Raji (cell line): ENCODE results near the gene TTC12.

Source experiments
- POLR2A ChIP-seq: IDR thresholded peaks from 2 replicates; pipeline ENCODE4 v1.6.1; 2011; ENCODE audit warnings: low read depth, low read length, control low read depth; ENCODE audit not compliant: insufficient read depth

Gene TTC12

DNA sequence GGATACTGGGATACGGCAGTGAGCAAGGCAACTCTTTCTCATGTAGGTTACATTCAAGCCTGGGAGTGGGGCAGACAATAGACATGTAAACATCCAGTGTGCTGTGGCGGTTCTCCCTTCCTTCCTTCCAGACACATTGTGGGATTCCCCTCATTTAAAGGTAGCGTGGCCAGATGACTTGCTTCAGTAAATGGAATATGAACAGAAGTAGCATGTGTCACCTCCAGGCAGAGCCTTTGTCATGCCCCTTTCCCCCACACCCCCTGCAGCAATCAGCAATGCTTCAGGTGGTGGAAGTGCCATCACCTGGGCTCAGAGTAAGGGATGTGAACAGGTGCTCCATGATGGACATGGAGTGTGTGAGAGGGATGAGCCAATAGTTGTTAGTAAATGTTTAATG lies 34.8 kb upstream of the TTC12 start:
- no peak for TF ChIP-seq POLR2A

DNA sequence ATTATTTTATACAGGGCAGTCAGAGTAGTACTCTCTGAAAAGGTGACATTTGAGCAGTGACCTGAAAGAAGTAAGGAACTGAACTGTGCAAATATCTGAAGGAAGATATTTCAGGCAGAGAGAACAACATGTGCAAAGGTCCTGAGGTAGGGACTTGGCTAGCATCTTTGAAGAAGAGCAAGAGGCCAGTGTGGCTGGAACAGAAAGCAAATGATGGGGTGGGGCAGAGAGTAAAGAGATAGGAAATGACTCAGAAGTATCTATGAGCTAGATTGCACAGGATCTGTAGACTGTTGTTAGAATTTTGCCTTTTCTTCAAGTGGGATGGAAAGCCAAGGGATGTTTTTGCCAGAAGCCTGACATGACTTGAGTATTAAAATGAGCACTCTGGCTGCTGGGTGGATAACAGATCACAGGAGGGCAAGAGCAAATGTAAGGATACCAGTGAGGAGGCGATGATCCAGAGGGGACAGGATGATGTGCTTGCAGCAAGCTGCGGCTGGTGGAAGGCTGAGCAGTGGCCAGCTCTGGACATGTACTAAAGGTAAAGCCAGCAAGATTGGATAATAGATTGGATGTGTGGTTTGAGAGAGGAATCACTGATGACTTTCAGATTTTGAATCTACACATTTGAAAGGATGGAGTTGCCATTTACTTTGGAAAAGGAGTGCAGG lies 33.2 kb upstream of the TTC12 start:
- TF ChIP-seq POLR2A = no peak

DNA sequence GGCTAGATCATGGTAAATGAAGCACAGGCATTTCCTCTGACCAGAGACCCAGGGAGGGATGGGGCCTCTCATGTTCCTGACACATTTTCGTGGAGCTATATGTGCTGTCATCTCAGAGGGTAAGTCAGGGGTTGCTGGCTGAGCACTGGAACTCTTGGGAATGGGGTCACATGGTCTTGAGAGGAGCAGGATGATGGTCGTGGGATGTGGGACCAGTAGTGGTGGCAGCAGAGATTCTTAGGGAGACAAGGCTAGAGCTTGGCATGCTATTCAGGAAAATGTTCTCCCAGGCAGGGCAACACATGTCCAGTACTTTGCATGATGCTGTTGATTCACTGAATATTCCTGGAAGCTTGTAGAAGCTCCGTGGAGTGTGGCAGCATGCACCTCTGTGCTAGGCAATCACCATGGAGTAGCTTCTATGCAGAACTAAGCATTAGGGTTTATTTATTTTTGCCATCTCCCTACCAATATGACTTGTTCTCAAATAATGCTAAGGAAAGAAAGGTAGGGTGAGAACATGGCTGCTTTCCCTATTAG lies 31.4 kb upstream of the TTC12 start:
- TF ChIP-seq POLR2A = no peak

DNA sequence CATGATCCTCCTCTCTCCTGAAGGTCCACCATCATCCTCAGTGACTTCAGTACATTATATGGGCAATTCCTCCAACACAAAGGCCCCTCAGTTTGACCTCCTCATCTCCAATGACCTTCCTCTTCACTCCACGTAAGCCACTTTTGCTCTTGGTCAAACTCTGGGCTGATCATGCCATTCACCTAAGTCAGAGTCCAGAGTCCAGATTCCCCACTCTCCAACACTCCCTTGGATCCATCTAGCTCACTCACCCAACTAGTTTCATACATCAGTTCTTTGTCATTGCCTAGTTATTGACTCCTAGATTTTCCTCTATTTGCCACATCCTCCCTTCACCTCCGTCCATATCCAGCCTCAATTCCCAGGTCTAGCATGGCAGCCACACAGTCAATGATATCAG lies 30.5 kb upstream of the TTC12 start:
- no peak for TF ChIP-seq POLR2A

DNA sequence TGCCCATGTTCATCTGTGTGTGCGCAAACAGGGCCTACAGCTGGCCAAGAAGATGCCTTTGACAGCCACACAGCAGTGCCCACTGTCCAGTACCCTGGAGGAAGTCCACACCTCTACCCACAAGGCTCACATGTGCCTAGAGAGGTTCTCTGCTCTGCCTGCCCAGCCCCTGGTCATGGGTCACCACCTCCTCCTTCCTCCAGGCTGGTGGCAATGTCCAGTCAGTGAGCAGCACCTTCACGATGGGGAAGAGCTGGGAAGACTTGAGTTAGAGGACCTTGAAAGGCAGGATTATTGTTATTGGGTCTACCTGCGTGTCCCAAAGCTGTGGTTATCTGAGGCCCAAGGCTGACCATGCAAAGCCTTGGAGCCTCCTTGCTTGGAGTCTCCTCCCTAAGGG lies 28.4 kb upstream of the TTC12 start:
- TF ChIP-seq POLR2A = no peak

DNA sequence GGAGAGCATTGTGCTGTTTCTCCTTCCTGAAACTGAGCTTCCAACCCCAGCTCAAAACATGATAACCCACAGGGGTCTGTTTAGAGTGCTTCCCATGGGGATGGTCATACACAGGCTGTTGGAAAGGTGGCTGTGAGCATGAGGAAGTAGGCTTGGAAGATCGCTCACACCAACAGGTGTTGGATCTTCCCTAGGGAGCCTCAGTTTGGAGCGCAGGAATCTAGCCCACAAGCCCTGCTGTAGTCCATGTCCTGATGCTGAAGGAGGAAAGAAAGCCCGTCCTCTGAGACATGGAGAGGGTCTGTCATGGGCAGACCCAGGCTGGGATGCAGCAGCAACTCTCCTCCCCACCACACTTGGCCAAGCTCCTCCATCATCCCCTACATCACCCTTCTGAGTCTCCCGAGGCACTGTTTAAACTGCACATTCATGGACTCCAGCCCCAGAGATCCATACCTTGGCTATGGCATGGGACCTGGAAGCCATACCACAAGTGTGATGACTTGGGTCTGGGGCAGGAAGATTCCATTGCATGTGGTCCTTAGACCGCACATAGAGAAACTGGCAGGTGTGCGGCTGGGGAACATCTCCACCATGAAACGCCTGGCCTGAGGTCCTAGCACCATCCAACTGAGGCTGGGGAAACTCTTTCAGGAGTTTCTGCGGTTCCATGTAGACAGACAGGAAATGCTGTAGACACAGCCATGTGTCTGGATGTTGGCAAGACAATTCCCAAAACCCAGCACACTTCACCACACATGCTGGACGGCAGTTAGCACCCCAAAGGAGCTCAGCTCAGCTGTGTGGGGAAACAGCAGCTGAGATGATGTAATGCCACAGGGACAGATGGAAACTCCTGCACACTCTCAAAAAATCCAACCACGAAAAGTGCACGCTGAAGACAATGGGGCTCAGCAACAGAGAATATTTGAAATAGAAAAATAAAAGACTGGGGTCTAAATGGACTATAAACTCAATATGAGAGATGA lies 27.6 kb upstream of the TTC12 start:
- no peak for TF ChIP-seq POLR2A

DNA sequence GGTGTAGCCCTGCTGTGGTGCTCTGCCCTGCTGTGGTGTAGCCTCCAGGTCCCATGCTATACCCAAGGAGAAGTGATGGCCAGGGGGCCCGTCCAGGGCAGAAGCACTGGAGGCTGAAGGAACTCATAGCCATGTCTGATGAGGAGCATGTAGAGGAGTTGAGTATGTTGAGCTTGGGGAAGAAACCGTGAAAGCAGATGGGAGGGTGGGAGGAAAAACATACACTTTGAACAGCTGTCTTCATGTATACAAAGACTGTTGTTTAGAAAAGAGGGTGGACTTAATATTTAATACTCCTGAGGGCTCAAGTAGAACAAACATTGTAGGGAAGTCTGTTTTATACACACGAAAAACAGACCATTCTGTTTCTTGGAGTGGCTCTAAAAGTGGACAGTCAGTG lies 26.6 kb upstream of the TTC12 start:
- no peak for TF ChIP-seq POLR2A

DNA sequence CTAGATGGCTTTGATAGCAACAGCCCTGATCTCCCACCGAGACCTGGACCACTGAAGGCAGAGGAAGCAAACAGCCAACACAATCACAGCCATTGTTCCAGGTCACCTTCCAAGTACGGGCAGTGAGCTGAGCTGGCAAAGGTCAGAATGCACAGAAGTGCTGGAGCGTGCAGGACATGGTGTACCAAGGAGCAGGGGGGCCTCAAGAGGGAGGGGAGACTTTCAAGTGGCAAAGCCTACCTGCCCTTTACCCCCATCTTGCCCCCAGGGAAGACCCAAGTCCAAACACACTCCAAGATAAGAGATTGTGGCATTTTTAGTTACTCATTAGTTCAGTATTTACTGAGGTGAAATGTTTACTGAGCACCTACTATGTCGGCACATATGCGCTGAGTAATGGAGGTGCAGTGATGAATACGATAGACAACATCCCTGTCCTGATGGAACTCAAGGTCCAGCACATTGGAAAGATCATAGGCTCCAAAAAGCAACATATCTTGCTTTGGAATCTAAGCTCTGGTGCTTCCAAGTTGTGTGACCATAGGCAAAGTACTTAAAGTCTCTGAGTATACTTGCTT lies 26.0 kb upstream of the TTC12 start:
- TF ChIP-seq POLR2A = no peak

DNA sequence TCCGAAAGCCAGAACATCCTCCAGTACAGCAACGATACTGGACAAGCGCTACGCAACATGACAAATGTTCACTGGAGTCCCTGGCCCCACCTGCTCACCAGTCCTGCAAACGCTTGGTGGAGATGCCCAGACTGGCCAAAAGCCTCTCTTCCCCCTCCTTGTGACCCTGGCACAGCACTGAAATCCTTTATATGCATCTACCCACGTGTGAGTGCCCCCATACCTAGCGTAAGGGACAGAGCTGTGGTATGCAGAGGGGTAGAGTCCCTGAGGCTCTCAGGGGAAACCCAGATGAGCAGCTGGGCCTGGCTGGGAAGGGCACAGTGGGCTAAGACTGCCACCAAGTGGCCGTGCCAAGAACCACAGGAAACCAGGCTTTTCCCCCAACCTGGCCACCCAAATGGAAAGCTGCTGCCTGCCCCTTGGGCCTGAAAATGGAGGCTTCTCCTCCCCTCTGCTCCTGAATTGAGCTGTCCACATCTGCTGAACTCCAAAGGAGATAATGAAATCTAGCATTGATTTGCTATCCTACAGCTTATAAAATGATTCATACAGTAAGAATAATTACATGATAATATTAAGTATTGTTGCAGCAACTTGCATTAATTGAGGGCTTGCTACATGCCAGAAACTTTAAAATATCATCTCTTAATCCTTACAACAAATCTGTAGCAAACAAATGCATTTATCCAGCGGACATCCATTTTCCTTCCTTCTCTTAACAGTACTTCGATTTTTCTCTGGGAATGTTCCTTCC lies 24.8 kb upstream of the TTC12 start:
- TF ChIP-seq POLR2A = no peak

DNA sequence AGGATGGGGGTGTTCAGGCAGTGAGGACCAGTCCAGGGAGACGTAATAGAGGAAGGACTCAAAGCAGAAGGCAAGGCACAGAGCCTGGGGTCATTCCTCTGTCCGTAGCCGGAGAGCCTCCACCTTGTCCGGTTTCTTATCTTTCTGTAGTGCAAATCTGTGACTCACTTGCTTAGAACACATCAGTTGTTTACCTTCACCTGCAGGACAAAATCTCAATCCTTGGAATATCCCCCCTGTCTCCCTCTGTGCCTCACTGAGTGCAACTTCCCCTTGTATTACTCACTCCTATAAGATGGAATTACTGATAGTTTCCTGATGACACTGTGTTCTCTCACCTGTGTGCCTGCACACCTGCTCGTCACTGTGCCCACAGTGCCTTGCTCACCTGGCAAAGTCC lies 20.4 kb upstream of the TTC12 start:
- TF ChIP-seq POLR2A = no peak

DNA sequence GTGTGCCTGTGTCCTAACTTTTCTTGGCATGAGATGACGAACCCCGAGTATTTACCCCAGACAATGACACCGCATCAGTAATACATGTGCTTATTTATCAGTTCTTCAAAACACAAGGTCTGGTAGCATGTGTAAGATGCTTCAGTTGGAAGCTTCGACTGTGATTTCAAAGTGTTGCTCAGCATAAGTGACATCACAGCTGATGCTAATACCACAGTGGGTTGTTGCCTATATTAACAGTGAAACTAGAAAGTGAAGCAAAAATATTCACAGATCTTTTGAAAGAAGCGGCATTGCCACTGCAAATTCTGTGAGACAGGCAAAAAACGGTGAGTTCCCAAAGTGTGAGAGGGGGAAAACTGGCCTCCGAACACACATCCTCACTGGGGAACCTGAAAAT lies 18.4 kb upstream of the TTC12 start:
- TF ChIP-seq POLR2A = no peak

DNA sequence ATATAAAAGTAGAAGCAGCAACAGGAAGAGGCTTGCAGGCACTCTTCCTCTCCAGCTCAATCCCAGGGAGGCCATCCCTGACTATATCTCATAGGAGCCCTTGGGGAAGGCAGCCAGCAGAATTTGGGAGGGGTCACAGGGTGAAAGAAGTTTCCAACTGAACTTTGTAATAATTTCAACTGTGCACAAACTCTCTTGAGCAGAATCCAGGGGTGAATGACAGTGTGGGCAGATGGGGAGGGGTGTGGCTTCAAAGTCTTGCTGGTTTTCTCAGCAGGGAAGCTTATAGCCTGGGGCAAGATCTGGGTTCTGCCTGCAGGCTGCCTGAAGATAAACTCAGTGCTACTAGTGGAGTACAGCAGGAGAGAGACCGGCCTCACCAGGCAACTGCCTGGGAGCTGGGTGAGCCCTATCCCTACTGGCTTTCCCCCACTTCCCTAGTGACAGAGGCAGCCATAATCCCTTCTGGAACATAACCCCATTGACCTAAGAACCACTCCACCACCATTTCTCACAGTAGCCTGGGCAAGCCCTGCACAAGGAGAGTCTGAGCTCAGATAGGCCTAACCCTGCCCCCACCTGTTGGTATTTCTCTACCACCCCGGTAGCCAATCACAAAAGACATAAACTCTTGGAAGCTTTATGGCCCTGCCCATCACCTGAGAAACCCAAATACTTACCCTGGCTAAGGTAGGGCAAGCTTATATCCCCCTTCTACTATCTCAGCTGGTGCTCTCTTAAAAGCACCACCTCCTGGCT lies 17.8 kb upstream of the TTC12 start:
- TF ChIP-seq POLR2A = no peak

DNA sequence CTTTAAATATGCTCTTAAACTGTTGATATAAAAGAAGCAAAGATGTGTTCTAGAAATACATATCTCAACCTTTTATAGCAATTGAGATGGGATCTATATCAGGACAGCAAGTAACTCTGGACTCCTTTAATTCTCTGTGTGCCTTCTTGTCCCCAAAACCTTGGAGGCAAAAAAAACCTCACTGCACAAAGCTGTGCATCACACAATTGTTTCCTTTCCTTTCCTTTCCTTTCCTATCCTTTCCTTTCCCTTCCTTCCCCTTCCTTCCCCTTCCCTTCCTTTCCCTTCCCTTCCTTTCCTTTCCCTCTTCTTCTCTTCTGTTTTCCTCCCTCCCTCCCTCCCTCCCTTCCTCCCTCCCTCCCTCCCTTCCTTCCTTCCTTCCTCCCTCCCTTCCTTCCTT lies 9.5 kb upstream of the TTC12 start:
- TF ChIP-seq POLR2A = no peak
